HepG2 (cell line): ENCODE results near the gene FAM50A.

Experiments used
- ARNTL ChIP-seq: sonication (generic); formaldehyde crosslinking; IDR thresholded peaks from 2 replicates; pipeline ENCODE4 v1.4.0; 2020; ENCODE audit warnings: mild to moderate bottlenecking, missing genetic modification reagents
- EP300 ChIP-seq, 3 experiments: sonication (generic) in 1 of 3; formaldehyde crosslinking in 1 of 3; IDR thresholded peaks; 2 replicates each; pipeline versions ENCODE4 v1.5.1 to v1.6.1; 2011 to 2020; ENCODE audit warnings: low read depth in 2 of 3, low read length in 2 of 3, borderline replicate concordance in 1 of 3, improper control_type of control experiment in 1 of 3, mild to moderate bottlenecking in 1 of 3, missing genetic modification reagents in 1 of 3, moderate library complexity in 1 of 3
- ERF ChIP-seq: IDR thresholded peaks from 2 replicates; pipeline ENCODE4 v1.6.1; 2018; ENCODE audit warnings: missing biosample characterization, missing genetic modification reagents
- GZF1 ChIP-seq: sonication (generic); formaldehyde crosslinking; IDR thresholded peaks from 2 replicates; pipeline ENCODE4 v1.5.1; 2020; ENCODE audit warnings: mild to moderate bottlenecking, missing genetic modification reagents
- ISX ChIP-seq: sonication (generic); formaldehyde crosslinking; conservative IDR thresholded peaks from 2 replicates; pipeline ENCODE4 v1.5.0; 2020; ENCODE audit warnings: missing genetic modification reagents
- RBM39 ChIP-seq: fragments of 200-400 bp; formaldehyde crosslinking; IDR thresholded peaks from one replicate; pipeline ENCODE4 v1.6.1; 2018; ENCODE audit warnings: antibody characterized with exemption, mild to moderate bottlenecking, low read depth, low read length; ENCODE audit not compliant: poor library complexity, severe bottlenecking
- RFX5 ChIP-seq: IDR thresholded peaks from 2 replicates; pipeline ENCODE4 v1.6.1; 2011; ENCODE audit warnings: low read depth, low read length, improper control_type of control experiment
- ZNF24 ChIP-seq: fragments of 450-650 bp; IDR thresholded peaks from 2 replicates; pipeline ENCODE4 v1.6.1; 2017; ENCODE audit warnings: antibody characterized with exemption, mild to moderate bottlenecking
- TF ChIP-seq, protein P1 (sequence below): sonication (generic); formaldehyde crosslinking; IDR thresholded peaks from 2 replicates; pipeline ENCODE4 v1.5.0; 2020; ENCODE audit warnings: mild to moderate bottlenecking, missing genetic modification reagents, moderate library complexity
- TF ChIP-seq, protein P2 (sequence below), 2 experiments: sonication (generic) in 1 of 2; formaldehyde crosslinking in 1 of 2; IDR thresholded peaks; 2 replicates each; pipeline versions ENCODE4 v1.4.0 to v1.6.1; 2018 to 2020; ENCODE audit warnings: missing genetic modification reagents in 2 of 2, borderline replicate concordance in 1 of 2, low read depth in 1 of 2, mild to moderate bottlenecking in 1 of 2, missing biosample characterization in 1 of 2

DNA sequence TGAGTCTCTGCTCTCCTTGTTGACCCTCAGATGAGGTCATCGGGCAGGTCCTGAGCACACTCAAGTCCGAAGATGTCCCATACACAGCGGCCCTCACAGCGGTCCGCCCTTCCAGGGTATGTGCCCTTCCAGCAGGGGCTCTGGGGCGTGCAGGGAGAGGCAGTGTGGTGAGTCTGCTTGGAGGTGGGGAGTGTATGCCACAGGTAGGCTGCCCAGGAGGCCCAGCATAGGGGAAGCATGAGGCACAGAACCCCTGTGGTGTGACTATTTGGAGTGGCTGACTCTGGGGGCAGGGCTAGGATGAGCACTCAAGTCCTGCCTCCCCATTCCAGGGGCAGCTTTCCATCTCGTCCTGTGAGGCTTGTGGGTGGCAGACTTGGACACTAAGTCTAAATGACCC lies 10.3 kb upstream of the FAM50A start:
- TF ChIP-seq ARNTL (CRISPR knock-in tag), result no peak
- TF ChIP-seq ERF (CRISPR knock-in tag), result no peak
- TF ChIP-seq, protein P1, sequence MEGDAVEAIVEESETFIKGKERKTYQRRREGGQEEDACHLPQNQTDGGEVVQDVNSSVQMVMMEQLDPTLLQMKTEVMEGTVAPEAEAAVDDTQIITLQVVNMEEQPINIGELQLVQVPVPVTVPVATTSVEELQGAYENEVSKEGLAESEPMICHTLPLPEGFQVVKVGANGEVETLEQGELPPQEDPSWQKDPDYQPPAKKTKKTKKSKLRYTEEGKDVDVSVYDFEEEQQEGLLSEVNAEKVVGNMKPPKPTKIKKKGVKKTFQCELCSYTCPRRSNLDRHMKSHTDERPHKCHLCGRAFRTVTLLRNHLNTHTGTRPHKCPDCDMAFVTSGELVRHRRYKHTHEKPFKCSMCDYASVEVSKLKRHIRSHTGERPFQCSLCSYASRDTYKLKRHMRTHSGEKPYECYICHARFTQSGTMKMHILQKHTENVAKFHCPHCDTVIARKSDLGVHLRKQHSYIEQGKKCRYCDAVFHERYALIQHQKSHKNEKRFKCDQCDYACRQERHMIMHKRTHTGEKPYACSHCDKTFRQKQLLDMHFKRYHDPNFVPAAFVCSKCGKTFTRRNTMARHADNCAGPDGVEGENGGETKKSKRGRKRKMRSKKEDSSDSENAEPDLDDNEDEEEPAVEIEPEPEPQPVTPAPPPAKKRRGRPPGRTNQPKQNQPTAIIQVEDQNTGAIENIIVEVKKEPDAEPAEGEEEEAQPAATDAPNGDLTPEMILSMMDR (CRISPR knock-in tag), result no peak
- TF ChIP-seq EP300 (IDR thresholded peaks at IDR 0.05; ENCODE audit: low read depth in 2 of 2, low read length in 2 of 2), result no peak
- TF ChIP-seq EP300 (CRISPR knock-in tag; IDR thresholded peaks at IDR 0.05; ENCODE audit: borderline replicate concordance), result no peak
- TF ChIP-seq GZF1, result no peak
- TF ChIP-seq ISX, result no peak
- TF ChIP-seq, protein P2, sequence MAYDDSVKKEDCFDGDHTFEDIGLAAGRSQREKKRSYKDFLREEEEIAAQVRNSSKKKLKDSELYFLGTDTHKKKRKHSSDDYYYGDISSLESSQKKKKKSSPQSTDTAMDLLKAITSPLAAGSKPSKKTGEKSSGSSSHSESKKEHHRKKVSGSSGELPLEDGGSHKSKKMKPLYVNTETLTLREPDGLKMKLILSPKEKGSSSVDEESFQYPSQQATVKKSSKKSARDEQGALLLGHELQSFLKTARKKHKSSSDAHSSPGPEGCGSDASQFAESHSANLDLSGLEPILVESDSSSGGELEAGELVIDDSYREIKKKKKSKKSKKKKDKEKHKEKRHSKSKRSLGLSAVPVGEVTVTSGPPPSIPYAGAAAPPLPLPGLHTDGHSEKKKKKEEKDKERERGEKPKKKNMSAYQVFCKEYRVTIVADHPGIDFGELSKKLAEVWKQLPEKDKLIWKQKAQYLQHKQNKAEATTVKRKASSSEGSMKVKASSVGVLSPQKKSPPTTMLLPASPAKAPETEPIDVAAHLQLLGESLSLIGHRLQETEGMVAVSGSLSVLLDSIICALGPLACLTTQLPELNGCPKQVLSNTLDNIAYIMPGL (CRISPR knock-in tag; IDR thresholded peaks at IDR 0.05; ENCODE audit: borderline replicate concordance in 1 of 2, low read depth in 1 of 2), result no peak
- TF ChIP-seq RBM39, result no peak
- no peak for TF ChIP-seq ZNF24
- TF ChIP-seq RFX5, result no peak
